Gastrocnemius medialis (tissue), 4 donors: ENCODE measurements around the gene ZNF595.
"Not testable (repeated sequence)": the region's sequence is repeated elsewhere in the genome, so short reads cannot be mapped to it uniquely, and the experiment has no call there.

ENCODE experiments used
- POLR2A ChIP-seq, 2 donors: fragments of 450-650 bp; IDR thresholded peaks; one replicate each; pipeline ENCODE4 v1.6.1; 2017; ENCODE audit warnings: antibody characterized with exemption in 2 of 2, mild to moderate bottlenecking in 2 of 2, moderate library complexity in 2 of 2
- TF ChIP-seq, protein P1 (sequence below), 5 experiments: fragments of 450-650 bp in 3 of 5; fragments of 200-600 bp in 2 of 5; sonication (generic) in 2 of 5; IDR thresholded peaks in 4 of 5; conservative IDR thresholded peaks in 1 of 5; 1 replicate in 4 of 5; 2 replicates in 1 of 5; pipeline ENCODE4 v1.5.1; 2016 to 2019; ENCODE audit warnings: antibody characterized with exemption in 5 of 5, mild to moderate bottlenecking in 3 of 5, moderate library complexity in 3 of 5

GRCh38 chr4:11095-11815 lies 41.9 kb upstream of the ZNF595 start:
- not testable (repeated sequence) for TF ChIP-seq POLR2A (IDR thresholded peaks at IDR 0.05)
- TF ChIP-seq, protein P1, sequence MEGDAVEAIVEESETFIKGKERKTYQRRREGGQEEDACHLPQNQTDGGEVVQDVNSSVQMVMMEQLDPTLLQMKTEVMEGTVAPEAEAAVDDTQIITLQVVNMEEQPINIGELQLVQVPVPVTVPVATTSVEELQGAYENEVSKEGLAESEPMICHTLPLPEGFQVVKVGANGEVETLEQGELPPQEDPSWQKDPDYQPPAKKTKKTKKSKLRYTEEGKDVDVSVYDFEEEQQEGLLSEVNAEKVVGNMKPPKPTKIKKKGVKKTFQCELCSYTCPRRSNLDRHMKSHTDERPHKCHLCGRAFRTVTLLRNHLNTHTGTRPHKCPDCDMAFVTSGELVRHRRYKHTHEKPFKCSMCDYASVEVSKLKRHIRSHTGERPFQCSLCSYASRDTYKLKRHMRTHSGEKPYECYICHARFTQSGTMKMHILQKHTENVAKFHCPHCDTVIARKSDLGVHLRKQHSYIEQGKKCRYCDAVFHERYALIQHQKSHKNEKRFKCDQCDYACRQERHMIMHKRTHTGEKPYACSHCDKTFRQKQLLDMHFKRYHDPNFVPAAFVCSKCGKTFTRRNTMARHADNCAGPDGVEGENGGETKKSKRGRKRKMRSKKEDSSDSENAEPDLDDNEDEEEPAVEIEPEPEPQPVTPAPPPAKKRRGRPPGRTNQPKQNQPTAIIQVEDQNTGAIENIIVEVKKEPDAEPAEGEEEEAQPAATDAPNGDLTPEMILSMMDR (IDR thresholded peaks at IDR 0.05 in 4 of 5, conservative IDR thresholded peaks at IDR 0.05 in 1 of 5): not testable (repeated sequence)
